ENCODE results near the gene CECR2. TPM values are rescaled to one million over a fixed set of nuclear protein-coding genes. Genes with fewer than 3 reads are reported as not detected.

CECR2 gene
- total RNA-seq, 3 donors from 2014 or later (not counting 1 experiment from before 2014, with no cell fraction given) = 0.02 to 0.45 TPM; not detected in 1

- no peaks in the 10 kb centered on the region for H3K4me1 Mint-ChIP-seq
Observed at GRCh38 chr22:17380359-17381087, 11.3 kb downstream of the CECR2 start.

GRCh38 chr22:17381192-17381913, 12.1 kb downstream of the CECR2 start:
- Histone ChIP-seq H3K27ac (ENCODE audit: low read length) (no peak overlapping the region), H3K9me3 (ENCODE audit: control insufficient read depth, insufficient read depth, low read length) (no peaks in the 10 kb centered on the region), H3K36me3 (ENCODE audit: control insufficient read depth, insufficient read depth, low read length) (no peaks in the 10 kb centered on the region), H3K27me3 (ENCODE audit: control insufficient read depth, insufficient read depth, low read length) (no peaks in the 10 kb centered on the region), H3K4me1 (ENCODE audit: control insufficient read depth, insufficient read depth, low read length) (no peaks in the 10 kb centered on the region), H3K4me3 (ENCODE audit: low read length) (no peak overlapping the region)
- Mint-ChIP-seq H3K36me3 (no peaks in the 10 kb centered on the region), H3K27me3 (ENCODE audit: low read depth in 2 of 2) (peaks cover 0 to 16% of the 10 kb centered on the region in 2 donors), H3K27ac (no peak overlapping the region), H3K4me3 (no peak overlapping the region), H3K4me1 (no peaks in the 10 kb centered on the region), H3K9me3 (no peaks in the 10 kb centered on the region)
- intact Hi-C loops (cut with micrococcal nuclease) = no loop called here
- TF ChIP-seq CTCF (IDR thresholded peaks at IDR 0.05) = no peak
- DNase-seq (no peak), ATAC-seq (no peak)
- 88% methylated on average over 10 of the region's 12 CpGs for WGBS (ENCODE audit: insufficient coverage)

More at GRCh38 chr22:17380359-17381087, 11.3 kb downstream of the CECR2 start:
- DNase-seq = no peak
- Histone ChIP-seq H3K9me3 (ENCODE audit: control insufficient read depth, insufficient read depth, low read length) (no peaks in the 10 kb centered on the region), H3K27me3 (ENCODE audit: control insufficient read depth, insufficient read depth, low read length) (no peaks in the 10 kb centered on the region), H3K4me3 (ENCODE audit: low read length) (no peak overlapping the region), H3K27ac (ENCODE audit: low read length) (no peak overlapping the region), H3K36me3 (ENCODE audit: control insufficient read depth, insufficient read depth, low read length) (no peaks in the 10 kb centered on the region), H3K4me1 (ENCODE audit: control insufficient read depth, insufficient read depth, low read length) (no peaks in the 10 kb centered on the region)
- Mint-ChIP-seq H3K9me3 (no peaks in the 10 kb centered on the region), H3K4me3 (no peak overlapping the region), H3K36me3 (no peaks in the 10 kb centered on the region), H3K27ac (no peak overlapping the region), H3K27me3 (ENCODE audit: low read depth in 2 of 2) (peaks cover 0 to 23% of the 10 kb centered on the region in 2 donors)
- no peak for TF ChIP-seq CTCF (IDR thresholded peaks at IDR 0.05)
- ATAC-seq = no peak
- intact Hi-C loops (cut with micrococcal nuclease) = no loop called here
- 94% methylated on average over 2 of the region's 6 CpGs for WGBS (ENCODE audit: insufficient coverage)

- TF ChIP-seq CTCF (IDR thresholded peaks at IDR 0.05) = no peak
- H3K36me3 ChIP-seq (ENCODE audit: control insufficient read depth, insufficient read depth, low read length) = no peaks in the 10 kb centered on the region
- 90% methylated on average over 7 of the region's 7 CpGs for WGBS (ENCODE audit: insufficient coverage)
- H3K4me1 ChIP-seq (ENCODE audit: control insufficient read depth, insufficient read depth, low read length) = no peaks in the 10 kb centered on the region
- H3K4me3 ChIP-seq (ENCODE audit: low read length) = no peak overlapping the region
- Mint-ChIP-seq H3K36me3 (no peaks in the 10 kb centered on the region), H3K4me3 (no peak overlapping the region), H3K4me1 (no peaks in the 10 kb centered on the region), H3K27ac (no peak overlapping the region), H3K27me3 (ENCODE audit: low read depth in 2 of 2) (peaks cover 0 to 10% of the 10 kb centered on the region in 2 donors), H3K9me3 (no peaks in the 10 kb centered on the region)
- DNase-seq = no peak
- H3K9me3 ChIP-seq (ENCODE audit: control insufficient read depth, insufficient read depth, low read length) = no peaks in the 10 kb centered on the region
- no peak overlapping the region for H3K27ac ChIP-seq (ENCODE audit: low read length)
- intact Hi-C loops (cut with micrococcal nuclease) = no loop called here
- ATAC-seq = no peak
- H3K27me3 ChIP-seq (ENCODE audit: control insufficient read depth, insufficient read depth, low read length) = no peaks in the 10 kb centered on the region
Observed at GRCh38 chr22:17384612-17385330, 15.5 kb downstream of the CECR2 start.
